Rectal smooth muscle tissue (tissue), 1 donor: ENCODE data around the gene MCM3.

Experiments used
- H3K27ac ChIP-seq: one replicate; pipeline ENCODE4 v1.7.0; 2013; ENCODE audit warnings: low read depth, low read length, inconsistent platforms
- H3K27me3 ChIP-seq: one replicate; pipeline ENCODE4 v1.7.0; 2013; ENCODE audit warnings: low read length; ENCODE audit not compliant: control insufficient read depth, insufficient read depth
- H3K36me3 ChIP-seq: one replicate; pipeline ENCODE4 v1.7.0; 2013; ENCODE audit warnings: low read length; ENCODE audit not compliant: control insufficient read depth, insufficient read depth
- H3K4me1 ChIP-seq: one replicate; pipeline ENCODE4 v1.7.0; 2013; ENCODE audit warnings: low read length; ENCODE audit not compliant: control insufficient read depth, insufficient read depth
- H3K4me3 ChIP-seq: one replicate; pipeline ENCODE4 v1.7.0; 2013; ENCODE audit warnings: low read length
- H3K9ac ChIP-seq: one replicate; pipeline ENCODE4 v1.7.0; 2013; ENCODE audit warnings: low read length

The MCM3 gene

DNA sequence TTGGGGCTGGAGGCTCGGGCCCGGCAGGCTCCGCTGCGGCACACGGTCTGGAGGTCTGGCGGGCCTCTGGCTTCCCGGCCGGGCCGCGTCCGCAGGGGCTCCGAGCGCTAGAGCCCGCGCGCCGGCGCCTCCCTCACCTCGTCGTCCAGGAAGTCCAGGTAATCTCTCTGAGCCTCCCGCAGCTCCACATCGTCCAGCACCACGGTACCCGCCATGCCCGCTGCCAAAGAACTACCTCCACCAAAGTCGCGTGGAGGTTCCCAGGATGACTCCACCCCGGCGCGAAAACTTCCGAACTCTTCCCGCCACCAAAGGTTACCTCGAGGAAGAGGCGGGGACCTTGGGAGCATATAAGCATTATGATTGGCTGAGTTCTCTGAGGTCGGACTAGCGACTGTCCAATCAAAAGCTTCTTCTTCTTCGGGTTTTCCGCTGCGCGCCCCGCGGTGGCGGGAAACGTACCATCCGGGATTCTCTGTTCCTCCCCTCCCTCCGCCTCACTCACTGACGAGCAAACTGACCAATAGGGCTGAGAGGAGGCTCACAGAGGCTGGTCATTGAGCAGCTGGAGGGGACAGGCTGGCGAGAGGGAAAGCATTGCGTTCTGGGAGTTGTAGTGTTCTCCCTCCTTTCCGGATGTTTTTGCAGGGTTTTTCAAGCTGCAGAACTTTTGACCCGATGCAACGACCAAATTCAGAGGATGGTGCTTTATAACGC is at the start of gene MCM3:
TSS of gene MCM3 (minus strand) at position 283 of the 717 bp plus-strand sequence. CDS start at position 215, 68 bp downstream.
- Histone ChIP-seq H3K27ac (peak within 1 kb of the TSS; percentile 63), H3K4me3 (peak within 1 kb of the TSS; percentile 91), H3K4me1 (peaks cover 6% of the 10 kb centered on the region), H3K36me3 (peaks cover 6% of the 10 kb centered on the region), H3K27me3 (no peaks in the 10 kb centered on the region), H3K9ac (peak within 1 kb of the TSS; percentile 8)

DNA sequence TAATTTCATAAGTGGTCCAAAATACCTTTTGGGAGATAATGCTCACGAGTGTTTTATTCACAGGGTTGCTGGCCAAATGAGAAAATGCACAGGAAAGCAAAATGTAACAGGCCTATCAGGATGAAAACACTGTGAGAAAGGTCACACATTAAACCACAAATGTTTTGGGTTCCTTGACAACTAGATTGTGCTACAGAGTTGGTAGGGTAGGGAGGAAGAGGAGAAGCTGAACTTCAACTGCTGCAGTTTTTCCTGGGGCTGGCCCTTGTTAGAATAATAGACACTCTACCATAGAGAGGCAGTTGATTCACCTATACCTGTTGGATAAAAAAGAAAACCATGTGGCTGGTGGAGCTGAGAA is 49.3 kb upstream of the MCM3 start:
- H3K9ac ChIP-seq, result no peak overlapping the region
- H3K27me3 ChIP-seq, result no peaks in the 10 kb centered on the region
- no peak overlapping the region for H3K27ac ChIP-seq
- H3K4me1 ChIP-seq, result no peaks in the 10 kb centered on the region
- no peaks in the 10 kb centered on the region for H3K36me3 ChIP-seq
- no peak overlapping the region for H3K4me3 ChIP-seq

DNA sequence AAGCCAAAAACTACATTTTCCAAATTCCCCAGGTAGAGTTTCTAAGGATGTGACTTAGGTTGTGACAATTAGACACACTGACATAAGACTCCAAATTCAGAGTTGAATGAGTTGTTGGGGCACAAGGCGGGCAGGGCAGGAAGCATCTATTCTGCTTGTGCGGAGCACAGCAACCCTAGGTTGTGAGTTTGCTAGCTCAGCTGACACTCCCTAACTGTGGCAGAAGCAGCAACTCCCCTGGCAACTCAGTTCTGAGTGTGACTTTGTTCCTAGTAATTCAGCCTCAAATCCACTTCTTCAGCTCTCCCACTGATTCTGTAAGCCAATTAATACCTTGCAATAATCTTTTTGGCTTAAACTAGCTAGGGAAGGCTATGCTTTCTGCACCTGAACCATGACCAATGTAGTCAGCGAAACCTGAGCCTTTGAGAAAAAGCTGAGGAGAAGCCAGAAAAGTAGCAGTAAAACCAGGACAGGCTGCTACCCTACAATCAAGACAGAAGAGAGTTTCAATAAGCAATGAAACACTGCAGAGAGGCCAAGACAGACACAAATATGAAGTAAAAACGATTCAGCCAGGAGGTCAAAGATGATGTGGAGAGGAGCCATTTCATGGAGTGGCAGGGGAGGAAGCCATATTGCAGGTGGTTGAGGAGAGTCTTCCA is 47.4 kb upstream of the MCM3 start:
- no peaks in the 10 kb centered on the region for H3K27me3 ChIP-seq
- H3K4me1 ChIP-seq, result no peaks in the 10 kb centered on the region
- no peak overlapping the region for H3K9ac ChIP-seq
- H3K27ac ChIP-seq, result no peak overlapping the region
- H3K36me3 ChIP-seq, result no peaks in the 10 kb centered on the region
- H3K4me3 ChIP-seq, result no peak overlapping the region

DNA sequence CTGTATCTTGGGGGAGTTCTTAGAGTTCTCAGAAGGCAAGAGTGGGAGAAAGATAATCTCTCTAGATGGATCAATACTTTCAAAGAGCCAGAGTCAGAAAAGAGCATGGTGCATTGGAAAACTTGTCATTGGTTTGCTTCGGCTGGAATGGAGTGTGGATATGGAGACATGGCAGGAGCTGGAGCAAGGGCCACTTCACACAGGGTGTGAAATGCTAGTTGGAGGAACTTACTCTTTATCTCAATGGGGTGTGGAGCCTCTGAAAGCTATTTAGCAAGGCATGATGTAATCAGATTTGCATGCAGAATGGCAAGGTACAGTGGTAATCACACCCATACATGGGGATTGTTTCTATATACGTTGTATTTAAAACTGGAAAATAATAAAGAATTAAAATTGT is 45.9 kb upstream of the MCM3 start:
- no peaks in the 10 kb centered on the region for H3K4me1 ChIP-seq
- H3K27ac ChIP-seq, result no peak overlapping the region
- no peaks in the 10 kb centered on the region for H3K27me3 ChIP-seq
- H3K9ac ChIP-seq, result no peak overlapping the region
- H3K4me3 ChIP-seq, result no peak overlapping the region
- no peaks in the 10 kb centered on the region for H3K36me3 ChIP-seq

DNA sequence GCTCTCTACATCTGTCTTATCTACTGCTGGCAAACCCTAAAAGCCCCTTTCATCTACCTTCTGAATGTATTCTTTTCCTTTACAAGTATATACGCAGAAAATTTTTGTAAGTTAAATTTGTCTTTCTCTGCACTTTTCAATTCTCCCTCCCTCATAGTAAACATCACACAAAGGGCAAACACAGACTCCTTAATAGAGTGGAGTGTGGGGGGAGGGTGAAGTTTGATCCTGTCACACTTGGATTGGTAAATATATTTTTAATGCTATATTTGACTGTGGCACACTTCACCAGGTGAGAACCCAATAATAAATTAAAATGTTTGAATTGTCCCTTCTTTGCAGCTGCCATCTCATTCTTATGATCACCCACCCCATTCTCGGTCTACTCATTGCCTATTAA is 44.2 kb upstream of the MCM3 start:
- H3K4me3 ChIP-seq, result no peak overlapping the region
- no peaks in the 10 kb centered on the region for H3K27me3 ChIP-seq
- no peak overlapping the region for H3K27ac ChIP-seq
- no peak overlapping the region for H3K9ac ChIP-seq
- no peaks in the 10 kb centered on the region for H3K36me3 ChIP-seq
- no peaks in the 10 kb centered on the region for H3K4me1 ChIP-seq

DNA sequence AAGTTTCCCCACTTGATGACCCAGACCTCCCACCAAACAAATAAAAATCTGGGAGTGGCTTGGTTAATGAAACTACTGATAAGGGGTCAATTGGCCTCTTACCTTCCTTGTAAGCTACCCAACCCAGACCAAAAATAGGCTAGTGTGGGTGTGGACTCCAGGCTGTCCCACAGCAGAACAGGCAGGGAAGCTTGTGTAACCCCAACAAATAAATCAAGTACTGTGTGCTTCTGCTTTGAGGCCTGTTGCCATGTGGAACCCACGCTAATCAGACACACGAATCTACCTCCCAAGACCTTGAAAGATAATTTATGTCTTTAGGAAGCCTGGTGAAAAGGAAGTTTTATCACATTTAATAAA is 43.7 kb upstream of the MCM3 start:
- Histone ChIP-seq H3K36me3 (no peaks in the 10 kb centered on the region), H3K9ac (no peak overlapping the region), H3K27me3 (no peaks in the 10 kb centered on the region), H3K27ac (no peak overlapping the region), H3K4me1 (no peaks in the 10 kb centered on the region), H3K4me3 (no peak overlapping the region)

DNA sequence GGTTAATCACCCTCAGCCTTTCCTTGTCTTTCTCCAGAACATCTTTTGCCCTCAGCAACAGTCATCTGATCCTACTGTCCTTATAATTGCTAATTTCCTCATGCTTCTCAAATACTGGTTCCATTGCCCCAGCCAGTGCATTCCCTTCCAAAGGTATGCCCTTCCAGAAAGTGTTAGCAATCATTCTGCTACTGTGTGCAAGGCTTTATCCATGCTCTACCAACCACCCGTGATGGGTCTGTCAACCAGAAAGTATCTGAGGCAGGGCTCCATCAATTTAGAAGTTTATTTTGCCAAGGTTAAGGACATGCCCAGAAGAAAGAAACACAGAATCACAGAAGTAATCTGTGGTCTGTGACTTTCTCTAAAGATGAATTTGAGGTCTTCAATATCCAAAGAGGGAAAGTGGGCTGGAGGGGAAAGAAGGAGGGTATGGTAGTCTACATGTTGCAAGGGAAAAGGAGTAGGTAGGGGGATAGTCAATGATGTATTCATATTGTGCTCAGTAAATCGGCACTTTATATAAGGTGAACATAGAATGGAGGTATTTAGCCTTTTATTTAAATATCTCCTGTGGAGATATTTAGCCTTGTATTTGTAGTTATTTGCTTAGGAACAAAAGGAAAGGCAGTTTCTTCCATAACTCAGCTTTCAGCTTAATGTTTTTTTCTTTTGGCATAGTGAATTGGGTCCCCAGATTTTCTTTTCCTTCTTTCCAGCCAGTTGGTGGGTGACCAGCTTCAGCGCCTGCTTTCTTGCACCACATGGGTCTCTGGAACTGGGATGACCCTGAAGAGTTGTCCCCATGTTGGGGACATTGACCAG is 42.2 kb upstream of the MCM3 start:
- H3K27ac ChIP-seq, result no peak overlapping the region
- no peaks in the 10 kb centered on the region for H3K27me3 ChIP-seq
- no peaks in the 10 kb centered on the region for H3K4me1 ChIP-seq
- no peak overlapping the region for H3K9ac ChIP-seq
- no peak overlapping the region for H3K4me3 ChIP-seq
- no peaks in the 10 kb centered on the region for H3K36me3 ChIP-seq

DNA sequence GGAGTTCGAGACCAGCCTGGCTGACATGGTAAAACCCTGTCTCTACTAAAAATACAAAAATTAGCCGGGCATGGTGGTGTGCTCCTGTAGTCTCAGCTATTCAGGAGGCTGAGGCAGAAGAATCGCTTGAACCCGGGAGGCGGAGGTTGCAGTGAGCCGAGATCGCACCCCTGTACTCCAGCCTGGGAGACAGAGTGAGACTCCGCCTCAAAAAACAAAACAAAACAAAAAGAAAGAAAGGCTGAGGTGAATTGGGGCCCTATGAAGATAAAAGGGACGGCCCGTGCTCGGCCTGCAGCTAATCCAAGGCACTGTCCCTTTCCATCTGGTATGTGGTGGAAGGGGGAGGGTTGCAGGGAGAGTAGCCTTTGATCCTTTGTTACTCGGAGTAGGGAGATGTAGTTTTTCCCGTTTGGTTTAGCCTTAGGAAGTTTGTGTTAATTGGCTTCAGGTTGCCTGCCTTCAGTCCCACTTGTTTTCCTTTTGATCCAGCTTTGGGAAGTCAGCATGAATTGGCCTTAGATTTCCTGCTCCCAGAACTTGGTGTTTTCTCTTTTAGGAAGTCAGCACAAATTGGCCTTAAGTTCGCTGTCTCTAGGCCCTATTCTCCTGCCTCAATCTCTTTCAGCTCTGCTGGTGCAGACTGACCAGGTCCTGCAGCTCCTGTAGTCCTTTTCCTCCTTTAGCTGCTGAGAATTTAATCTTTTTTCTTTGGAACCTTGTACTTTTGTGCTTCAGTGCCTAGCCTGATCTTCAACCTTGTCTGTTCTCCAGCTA is 41.3 kb upstream of the MCM3 start:
- Histone ChIP-seq H3K4me1 (no peaks in the 10 kb centered on the region), H3K36me3 (no peaks in the 10 kb centered on the region), H3K9ac (no peak overlapping the region), H3K27ac (no peak overlapping the region), H3K4me3 (no peak overlapping the region), H3K27me3 (no peaks in the 10 kb centered on the region)

DNA sequence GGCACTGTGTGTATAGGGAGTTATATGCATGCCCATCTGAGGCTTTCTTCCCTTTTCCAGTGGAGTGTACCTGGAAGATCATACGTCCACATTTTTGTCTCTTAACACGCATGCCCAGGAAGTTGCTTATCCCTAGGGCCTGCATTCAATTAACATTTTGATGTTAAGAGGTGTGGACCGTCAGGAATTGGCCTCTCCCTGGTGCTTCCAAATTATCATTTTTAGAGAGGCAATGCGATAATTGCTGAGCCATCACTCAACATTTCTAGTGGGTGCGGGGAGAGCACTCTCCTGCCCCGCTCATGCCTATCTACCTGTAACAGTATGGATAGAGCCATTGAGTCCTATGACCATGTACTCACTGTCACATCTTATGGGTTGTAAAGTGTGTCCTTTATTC is 39.6 kb upstream of the MCM3 start:
- no peaks in the 10 kb centered on the region for H3K4me1 ChIP-seq
- no peaks in the 10 kb centered on the region for H3K36me3 ChIP-seq
- no peaks in the 10 kb centered on the region for H3K27me3 ChIP-seq
- no peak overlapping the region for H3K27ac ChIP-seq
- H3K4me3 ChIP-seq, result no peak overlapping the region
- no peak overlapping the region for H3K9ac ChIP-seq

DNA sequence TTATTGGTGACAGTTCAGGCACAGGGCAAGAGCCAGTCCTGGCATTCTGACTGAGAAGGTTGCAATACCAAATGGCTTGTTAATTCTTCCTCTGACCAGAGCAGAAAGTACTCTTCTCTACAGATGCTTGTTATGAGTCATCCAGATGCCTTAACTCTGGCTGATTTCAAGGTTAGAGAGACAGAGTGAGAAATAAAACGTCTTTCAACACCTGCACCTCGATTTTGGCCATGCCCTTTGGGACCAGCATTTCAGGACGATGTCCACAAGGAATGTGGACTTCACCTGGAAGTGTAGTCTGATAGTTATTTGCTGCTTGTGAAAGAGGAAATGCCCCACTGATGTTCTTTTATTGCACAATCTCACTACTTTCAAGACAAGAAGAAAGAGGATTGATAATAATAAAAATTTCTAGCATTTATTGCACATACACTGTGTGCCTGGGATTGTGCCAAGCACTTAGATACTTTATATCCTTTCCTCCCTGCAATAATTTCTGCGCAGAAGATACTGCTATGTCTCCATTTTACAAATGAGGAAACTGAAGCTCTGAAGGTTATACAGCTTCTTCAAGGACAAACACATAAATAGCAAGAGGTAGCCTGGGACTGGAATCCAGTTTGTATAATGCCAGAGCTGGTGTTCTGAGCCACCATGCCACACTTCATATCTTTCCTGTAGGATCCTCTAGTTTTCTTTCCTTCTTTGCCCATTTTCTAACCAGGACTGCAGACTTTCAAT is 33.5 kb upstream of the MCM3 start:
- Histone ChIP-seq H3K36me3 (no peaks in the 10 kb centered on the region), H3K27ac (no peak overlapping the region), H3K9ac (no peak overlapping the region), H3K4me3 (no peak overlapping the region), H3K27me3 (no peaks in the 10 kb centered on the region), H3K4me1 (no peaks in the 10 kb centered on the region)

DNA sequence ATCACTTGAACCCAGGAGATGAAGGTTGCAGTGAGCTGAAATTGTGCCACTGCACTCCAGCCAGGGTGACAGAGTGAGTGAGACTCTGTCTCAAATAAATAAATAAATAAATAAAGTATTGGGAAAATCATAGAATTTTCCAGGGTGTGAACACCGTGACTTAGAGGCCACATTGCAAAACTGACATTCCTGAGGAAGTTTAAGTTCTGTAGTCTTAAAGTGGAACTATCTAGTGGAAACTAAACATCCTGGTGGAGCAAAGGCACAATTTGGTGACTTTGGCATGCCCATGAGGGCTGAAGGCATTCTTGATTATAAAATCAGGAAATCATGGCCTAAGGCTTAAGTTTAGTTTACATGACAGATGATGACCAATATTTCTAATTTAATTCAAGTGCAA is 32.7 kb upstream of the MCM3 start:
- Histone ChIP-seq H3K4me3 (no peak overlapping the region), H3K27ac (no peak overlapping the region), H3K9ac (no peak overlapping the region), H3K27me3 (no peaks in the 10 kb centered on the region), H3K4me1 (no peaks in the 10 kb centered on the region), H3K36me3 (no peaks in the 10 kb centered on the region)

DNA sequence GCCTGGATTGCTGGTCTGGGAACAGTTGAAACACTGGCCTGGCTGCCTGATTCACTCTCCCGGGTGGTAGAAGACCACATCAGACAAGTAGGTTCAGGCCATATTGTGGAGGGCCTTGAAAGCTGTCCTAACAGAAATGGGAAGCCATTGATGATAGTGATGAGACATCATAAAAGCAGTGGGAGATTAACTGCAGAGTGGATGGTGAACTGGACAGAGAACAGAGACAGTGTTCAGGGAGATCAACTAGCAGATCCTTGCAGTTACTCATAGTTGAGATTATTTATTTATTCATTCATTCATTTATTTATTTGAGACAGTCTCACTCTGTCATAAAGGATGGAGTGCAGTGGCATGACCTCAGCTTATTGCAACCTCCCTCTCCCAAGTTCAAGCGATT is 30.2 kb upstream of the MCM3 start:
- Histone ChIP-seq H3K27me3 (no peaks in the 10 kb centered on the region), H3K36me3 (no peaks in the 10 kb centered on the region), H3K27ac (no peak overlapping the region), H3K4me3 (no peak overlapping the region), H3K9ac (no peak overlapping the region), H3K4me1 (no peaks in the 10 kb centered on the region)
